IMR-90 (cell line): ENCODE data around the gene MEGF11. TPM values are rescaled to one million over a fixed set of nuclear protein-coding genes. Genes with fewer than 3 reads are reported as not detected.

Source experiments
- ATAC-seq: fragments of 200-7000 bp; cut with Tn5 transposase; 2 replicates; pipeline ENCODE4 v1.9.1; 2020; ENCODE audit warnings: low read depth, mild to moderate bottlenecking, moderate library complexity
- BruUV-seq: library from RNA; stranded (reverse); fragments of 400-500 nt; replicated peaks from 2 replicates; lab custom pipeline; 2021; lab: Mats Ljungman, UMichigan
- CTCF ChIA-PET: fragments of 300-600 bp; formaldehyde crosslinking; extraction: SDS; loops from one replicate; lab custom pipeline; 2021; ENCODE audit warnings: antibody characterized with exemption; lab: Yijun Ruan, JAX
- POLR2A ChIA-PET: fragments of 300-600 bp; sonication (Branson Sonifier 250); formaldehyde crosslinking; loops from one replicate; lab custom pipeline; 2022; ENCODE audit warnings: antibody characterized with exemption; ENCODE audit not compliant: unreplicated experiment; lab: Charles Lee
- DNase-seq: peaks from one replicate; pipeline ENCODE4 v3.0.0; 2013
- H2AFZ ChIP-seq: replicated peaks from 2 replicates; pipeline ENCODE3; 2013; ENCODE audit warnings: low read length, mild to moderate bottlenecking; ENCODE audit not compliant: poor library complexity
- H2AK5ac ChIP-seq: 2 replicates; pipeline ENCODE4 v1.6.1; 2013; ENCODE audit warnings: low read depth, low read length, inconsistent platforms
- H2AK9ac ChIP-seq: replicated peaks from 2 replicates; pipeline ENCODE3; 2013; ENCODE audit warnings: mild to moderate bottlenecking, low read depth, low read length, moderate library complexity; ENCODE audit not compliant: poor library complexity
- H2BK120ac ChIP-seq: 2 replicates; pipeline ENCODE4 v1.6.1; 2013; ENCODE audit warnings: low read depth, low read length, inconsistent platforms
- H2BK15ac ChIP-seq: 3 replicates; pipeline ENCODE4 v1.6.1; 2013; ENCODE audit warnings: low read depth, low read length, inconsistent platforms
- H2BK20ac ChIP-seq: 2 replicates; pipeline ENCODE4 v1.6.1; 2013; ENCODE audit warnings: low read depth, mild to moderate bottlenecking, inconsistent platforms, low read length, moderate library complexity
- H2BK5ac ChIP-seq: 2 replicates; pipeline ENCODE4 v1.6.1; 2013; ENCODE audit warnings: mild to moderate bottlenecking, low read depth, low read length, inconsistent platforms; ENCODE audit not compliant: poor library complexity, severe bottlenecking
- H3K14ac ChIP-seq: replicated peaks from 2 replicates; pipeline ENCODE4 v1.6.1; 2013; ENCODE audit warnings: low read depth, low read length, inconsistent platforms
- H3K18ac ChIP-seq: 2 replicates; pipeline ENCODE4 v1.6.1; 2013; ENCODE audit warnings: low read depth, low read length, control low read depth
- H3K23ac ChIP-seq: 2 replicates; pipeline ENCODE4 v1.6.1; 2013; ENCODE audit warnings: low read depth, low read length, inconsistent platforms
- H3K27ac ChIP-seq: 2 replicates; pipeline ENCODE4 v1.5.1; 2013; ENCODE audit warnings: mild to moderate bottlenecking, control low read depth, low read length; ENCODE audit not compliant: insufficient read depth
- H3K27me3 ChIP-seq: 2 replicates; pipeline ENCODE4 v1.6.1; 2013; ENCODE audit warnings: low read length; ENCODE audit not compliant: control insufficient read depth, insufficient read depth
- H3K36me3 ChIP-seq: 2 replicates; pipeline ENCODE4 v1.6.1; 2013; ENCODE audit warnings: low read length, mixed read lengths; ENCODE audit not compliant: control insufficient read depth, insufficient read depth
- H3K4ac ChIP-seq: 2 replicates; pipeline ENCODE4 v1.6.1; 2013; ENCODE audit warnings: low read depth, low read length, inconsistent platforms
- H3K4me1 ChIP-seq: 2 replicates; pipeline ENCODE4 v1.6.1; 2013; ENCODE audit warnings: low read length, mixed read lengths; ENCODE audit not compliant: control insufficient read depth, insufficient read depth
- H3K4me2 ChIP-seq: 2 replicates; pipeline ENCODE4 v1.6.1; 2013; ENCODE audit warnings: low read depth, mild to moderate bottlenecking, control low read depth, low read length, moderate library complexity
- H3K4me3 ChIP-seq: 2 replicates; pipeline ENCODE4 v1.5.1; 2013; ENCODE audit warnings: low read depth, mild to moderate bottlenecking, control low read depth, low read length, moderate library complexity; ENCODE audit not compliant: insufficient read depth
- H3K56ac ChIP-seq: 2 replicates; pipeline ENCODE4 v1.6.1; 2013; ENCODE audit warnings: low read length, inconsistent platforms; ENCODE audit not compliant: insufficient read depth; ENCODE audit errors: extremely low read depth
- H3K79me1 ChIP-seq, 2 experiments: 2 replicates each; pipeline ENCODE4 v1.6.1; 2013; ENCODE audit warnings: low read length in 2 of 2, inconsistent platforms in 1 of 2, low read depth in 1 of 2
- H3K9ac ChIP-seq: 2 replicates; pipeline ENCODE4 v1.6.1; 2013; ENCODE audit warnings: low read depth, low read length, control low read depth
- H3K9me1 ChIP-seq: 2 replicates; pipeline ENCODE4 v1.6.1; 2013; ENCODE audit warnings: low read length, inconsistent platforms; ENCODE audit not compliant: insufficient read depth
- H3K9me3 ChIP-seq: 2 replicates; pipeline ENCODE4 v1.6.1; 2013; ENCODE audit warnings: low read length; ENCODE audit not compliant: control insufficient read depth, insufficient read depth
- H4K20me1 ChIP-seq: 2 replicates; pipeline ENCODE4 v1.6.1; 2013; ENCODE audit warnings: low read length, inconsistent platforms; ENCODE audit not compliant: insufficient read depth
- H4K5ac ChIP-seq: 2 replicates; pipeline ENCODE4 v1.6.1; 2013; ENCODE audit warnings: mild to moderate bottlenecking, low read depth, low read length, control low read depth
- H4K8ac ChIP-seq, 2 experiments: 2 replicates each; pipeline ENCODE4 v1.6.1; 2013; ENCODE audit warnings: low read depth in 2 of 2, low read length in 2 of 2, control low read depth in 1 of 2, inconsistent platforms in 1 of 2
- H4K91ac ChIP-seq: 2 replicates; pipeline ENCODE4 v1.6.1; 2013; ENCODE audit warnings: low read depth, low read length, inconsistent platforms; ENCODE audit not compliant: insufficient read depth
- RCOR1 ChIP-seq: IDR thresholded peaks from 2 replicates; pipeline ENCODE4 v1.6.1; 2012; ENCODE audit warnings: mild to moderate bottlenecking, low read length, improper control_type of control experiment; ENCODE audit not compliant: insufficient replicate concordance
- WGBS, 2 experiments: methylation state at CpG; one replicate each; pipeline versions ENCODE4 v1.1.5 to v1.1.7; 2013; ENCODE audit warnings: missing lambda C conversion rate in 2 of 2; ENCODE audit not compliant: insufficient read length in 1 of 2; ENCODE audit errors: extremely low coverage in 2 of 2; 5-methylcytosine and 5-hydroxymethylcytosine counted together
- dilution Hi-C: fragments of 300-500 bp; cut with HindIII; formaldehyde crosslinking; loops from one replicate; pipeline ENCODE4 v1.14.3; 2018; ENCODE audit warnings: low sequenced_read_pairs; ENCODE audit not compliant: unreplicated experiment
- in situ Hi-C: fragments of 300-500 bp; cut with MboI; formaldehyde crosslinking; loops from 3 replicates; pipeline ENCODE4 v1.14.3; 2019; ENCODE audit warnings: low sequenced_read_pairs, inconsistent platforms, mixed read lengths
- intact Hi-C: fragments of 100-400 bp; cut with micrococcal nuclease; formaldehyde crosslinking; loops from 2 replicates; pipeline ENCODE4 v1.10.0; 2022
- polyA plus RNA-seq, 3 experiments: library from polyadenylated mRNA; depleted of rRNA; stranded (reverse); fragments of >200 nt; gene quantifications; 2 replicates each; pipeline ENCODE4 v1.2.3, GENCODE V29; 2012; ENCODE audit warnings: low replicate concordance in 1 of 3
- total RNA-seq: library from RNA; depleted of rRNA; stranded (reverse); fragments of >200 nt; gene quantifications from 2 replicates; pipeline ENCODE4 v1.2.3, GENCODE V29; 2012

Gene MEGF11
- total and polyA plus RNA-seq, 2 of the 4 experiments (the other 2 are of a cell fraction): not detected

GRCh38 chr15:66294932-66295235 lies 41.3 kb upstream of the MEGF11 start:
- no peak for ATAC-seq
- no peak overlapping the region for H2AFZ ChIP-seq

More at GRCh38 chr15:66294932-66295235, 41.3 kb upstream of the MEGF11 start:
- Histone ChIP-seq H3K79me1 (peaks cover 0 to 23% of the 10 kb centered on the region in 2 experiments; a peak in 1 of 4 replicates), H4K91ac (no peak overlapping the region), H2AK9ac (no peak overlapping the region), H4K20me1 (no peaks in the 10 kb centered on the region), H3K36me3 (no peaks in the 10 kb centered on the region; the same call in 1 of the 2 replicates), H3K23ac (peak overlapping the region; percentile 18; the same call in 1 of the 2 replicates), H3K4me3 (no peak overlapping the region), H2BK5ac (peak overlapping the region; percentile 1), H3K9me1 (peaks cover 3% of the 10 kb centered on the region; the same call in 1 of the 2 replicates), H2BK20ac (no peak overlapping the region), H3K18ac (no peak overlapping the region), H3K4me1 (peaks cover 8% of the 10 kb centered on the region), H3K56ac (no peak overlapping the region), H3K9me3 (no peaks in the 10 kb centered on the region), H3K27me3 (no peaks in the 10 kb centered on the region; the same call in 1 of the 2 replicates), H4K5ac (no peak overlapping the region), H2BK120ac (no peak overlapping the region), H3K27ac (no peak overlapping the region), H3K4me2 (peak overlapping the region; percentile 86), H2BK15ac (no peak overlapping the region), H3K4ac (no peak overlapping the region), H3K9ac (no peak overlapping the region), H2AK5ac (no peak overlapping the region), H3K14ac (no peak overlapping the region), H4K8ac (no peak overlapping the region)
- no CpG with 5 or more reads among the region's 3 CpGs for WGBS, 2 experiments
- dilution Hi-C loops (no loop called here), intact Hi-C loops (no loop called here), in situ Hi-C loops (loop anchor here (25.0 kb wide), 1 partner anchor 683 kb away; the partner anchor contains the start of genes INTS14 and SLC24A1)
- ChIA-PET POLR2A (interaction anchor here (0.6 kb wide), 1 partner anchor 62 kb away, joined by 6 read pairs; the partner anchor contains the start of gene TIPIN), CTCF (no interaction called here)
- no peak for TF ChIP-seq RCOR1
- DNase-seq: peak; percentile 55
- BruUV-seq: no TSS peak
